Endothelial cell of umbilical vein (primary cell): Measurements from ENCODE around the gene CCZ1.
"Not testable (repeated sequence)": the region's sequence is repeated elsewhere in the genome, so short reads cannot be mapped to it uniquely, and the experiment has no call there.

ENCODE experiments used
- CTCF ChIP-seq, 2 donors: IDR thresholded peaks; 1 replicate in 1 of 2; 2 replicates in 1 of 2; pipeline ENCODE4 v1.5.1; 2011; ENCODE audit warnings: low read length in 2 of 2, mild to moderate bottlenecking in 2 of 2, moderate library complexity in 2 of 2, control low read depth in 1 of 2, inconsistent platforms in 1 of 2, low read depth in 1 of 2; ENCODE audit not compliant: insufficient read depth in 1 of 2; ENCODE audit errors: extremely low read depth in 1 of 2
- EZH2 ChIP-seq: IDR thresholded peaks from 2 replicates; pipeline ENCODE4 v1.6.1; 2012; ENCODE audit warnings: borderline replicate concordance, low read depth, mild to moderate bottlenecking, moderate library complexity, low read length, inconsistent platforms; ENCODE audit not compliant: severe bottlenecking

GRCh38 chr7:5890244-5890643 is 8.3 kb upstream of the CCZ1 start:
- TF ChIP-seq EZH2; CTCF (IDR thresholded peaks at IDR 0.05; ENCODE audit: extremely low read depth in 1 of 2, insufficient read depth in 1 of 2, low read depth in 1 of 2, low read length in 2 of 2): not testable (repeated sequence)
